NB4 (cell line): ENCODE measurements around the gene SPIB.

ENCODE experiments used
- DNase-seq: peaks from one replicate; pipeline ENCODE4 v3.0.0; 2010; ENCODE audit warnings: low read depth
- H3K4me3 ChIP-seq: one replicate; pipeline ENCODE4 v1.5.1; 2011; ENCODE audit warnings: mild to moderate bottlenecking, low read depth, low read length, moderate library complexity
- MYC ChIP-seq: IDR thresholded peaks from 2 replicates; pipeline ENCODE4 v1.6.1; 2011; ENCODE audit warnings: low read depth, low read length
- POLR2A ChIP-seq: IDR thresholded peaks from 2 replicates; pipeline ENCODE4 v1.6.1; 2011; ENCODE audit warnings: mild to moderate bottlenecking; ENCODE audit not compliant: insufficient read length; ENCODE audit errors: extremely low read depth
- TF ChIP-seq, protein P1 (sequence below): IDR thresholded peaks from 2 replicates; pipeline ENCODE4 v1.6.1; 2011; ENCODE audit warnings: low read depth, low read length
- TF ChIP-seq, protein P2 (sequence below): IDR thresholded peaks from one replicate; pipeline ENCODE4 v1.5.1; 2012; ENCODE audit warnings: low read depth, low read length

Gene SPIB

DNA sequence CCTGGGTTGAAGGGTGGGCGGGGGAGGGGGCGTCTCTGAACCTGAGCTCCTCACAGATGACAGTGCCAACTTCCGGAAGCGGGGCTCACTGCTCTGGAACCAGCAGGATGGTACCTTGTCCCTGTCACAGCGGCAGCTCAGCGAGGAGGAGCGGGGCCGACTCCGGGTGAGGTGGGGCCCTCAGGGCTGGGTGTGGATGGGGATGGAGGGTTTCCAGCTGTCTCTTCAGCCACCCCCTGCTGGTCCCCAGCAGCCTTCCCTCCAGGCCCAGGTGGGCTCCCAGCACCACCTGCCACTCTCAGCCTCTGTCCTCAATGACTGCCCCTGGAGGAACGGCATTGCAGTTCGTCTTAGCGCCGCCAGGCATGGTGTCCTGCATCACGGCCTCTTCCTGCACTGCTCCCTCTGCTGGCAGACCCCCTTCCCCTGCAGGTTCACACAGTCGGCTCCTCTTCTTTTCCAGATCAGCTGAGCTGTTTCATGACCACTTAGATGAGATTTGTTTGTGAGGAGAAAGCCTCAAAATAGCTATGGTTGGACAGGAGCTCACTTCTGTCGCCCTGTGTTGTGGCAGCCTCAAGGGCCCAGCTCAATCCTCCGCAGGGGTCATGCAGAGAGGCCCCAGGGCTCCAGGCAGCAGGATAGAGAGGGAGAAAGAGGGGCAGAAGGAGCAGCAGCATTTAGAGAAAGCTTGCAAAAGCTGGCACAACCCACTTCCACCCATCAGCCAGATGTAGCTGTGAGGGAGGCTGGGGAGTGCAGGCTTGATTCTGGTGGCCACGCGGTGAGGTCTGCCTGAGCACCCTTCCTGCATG is 60.4 kb downstream of the SPIB start:
- DNase-seq: no peak

DNA sequence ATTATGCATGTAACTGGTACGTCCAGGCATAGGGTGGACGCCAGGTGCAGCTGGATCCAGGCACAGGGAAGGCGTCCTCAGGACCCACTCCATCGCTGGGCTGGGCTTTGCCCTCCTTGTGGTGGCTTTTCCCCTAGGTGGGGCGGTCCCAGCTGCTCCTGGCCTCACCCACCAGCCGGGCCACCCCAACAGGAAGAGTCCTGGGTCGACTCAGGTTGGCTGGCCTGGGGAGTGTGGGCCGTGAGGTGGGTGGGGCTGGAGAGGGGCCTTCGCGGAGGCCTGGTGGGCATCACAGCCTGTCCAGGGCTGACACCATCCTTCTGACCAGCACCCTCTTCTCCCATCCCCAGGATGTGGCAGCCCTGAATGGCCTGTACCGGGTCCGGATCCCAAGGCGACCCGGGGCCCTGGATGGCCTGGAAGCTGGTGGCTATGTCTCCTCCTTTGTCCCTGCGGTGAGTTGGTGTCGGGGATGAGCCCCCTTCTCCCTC is 61.1 kb downstream of the SPIB start:
- no peak overlapping the region for H3K4me3 ChIP-seq
- TF ChIP-seq POLR2A (no peak), MYC (no peak)
- TF ChIP-seq, protein P1, sequence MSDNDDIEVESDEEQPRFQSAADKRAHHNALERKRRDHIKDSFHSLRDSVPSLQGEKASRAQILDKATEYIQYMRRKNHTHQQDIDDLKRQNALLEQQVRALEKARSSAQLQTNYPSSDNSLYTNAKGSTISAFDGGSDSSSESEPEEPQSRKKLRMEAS: no peak
- TF ChIP-seq, protein P2, sequence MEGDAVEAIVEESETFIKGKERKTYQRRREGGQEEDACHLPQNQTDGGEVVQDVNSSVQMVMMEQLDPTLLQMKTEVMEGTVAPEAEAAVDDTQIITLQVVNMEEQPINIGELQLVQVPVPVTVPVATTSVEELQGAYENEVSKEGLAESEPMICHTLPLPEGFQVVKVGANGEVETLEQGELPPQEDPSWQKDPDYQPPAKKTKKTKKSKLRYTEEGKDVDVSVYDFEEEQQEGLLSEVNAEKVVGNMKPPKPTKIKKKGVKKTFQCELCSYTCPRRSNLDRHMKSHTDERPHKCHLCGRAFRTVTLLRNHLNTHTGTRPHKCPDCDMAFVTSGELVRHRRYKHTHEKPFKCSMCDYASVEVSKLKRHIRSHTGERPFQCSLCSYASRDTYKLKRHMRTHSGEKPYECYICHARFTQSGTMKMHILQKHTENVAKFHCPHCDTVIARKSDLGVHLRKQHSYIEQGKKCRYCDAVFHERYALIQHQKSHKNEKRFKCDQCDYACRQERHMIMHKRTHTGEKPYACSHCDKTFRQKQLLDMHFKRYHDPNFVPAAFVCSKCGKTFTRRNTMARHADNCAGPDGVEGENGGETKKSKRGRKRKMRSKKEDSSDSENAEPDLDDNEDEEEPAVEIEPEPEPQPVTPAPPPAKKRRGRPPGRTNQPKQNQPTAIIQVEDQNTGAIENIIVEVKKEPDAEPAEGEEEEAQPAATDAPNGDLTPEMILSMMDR: no peak
- no peak for DNase-seq

More for the DNA sequence above, 60.4 kb downstream of the SPIB start:
- H3K4me3 ChIP-seq: no peak overlapping the region
- TF ChIP-seq MYC: peak; percentile 21; the same call in 1 of the 2 replicates
- TF ChIP-seq, protein P2: peak; percentile 36
- TF ChIP-seq, protein P1: peak; percentile 56
- no peak for TF ChIP-seq POLR2A

DNA sequence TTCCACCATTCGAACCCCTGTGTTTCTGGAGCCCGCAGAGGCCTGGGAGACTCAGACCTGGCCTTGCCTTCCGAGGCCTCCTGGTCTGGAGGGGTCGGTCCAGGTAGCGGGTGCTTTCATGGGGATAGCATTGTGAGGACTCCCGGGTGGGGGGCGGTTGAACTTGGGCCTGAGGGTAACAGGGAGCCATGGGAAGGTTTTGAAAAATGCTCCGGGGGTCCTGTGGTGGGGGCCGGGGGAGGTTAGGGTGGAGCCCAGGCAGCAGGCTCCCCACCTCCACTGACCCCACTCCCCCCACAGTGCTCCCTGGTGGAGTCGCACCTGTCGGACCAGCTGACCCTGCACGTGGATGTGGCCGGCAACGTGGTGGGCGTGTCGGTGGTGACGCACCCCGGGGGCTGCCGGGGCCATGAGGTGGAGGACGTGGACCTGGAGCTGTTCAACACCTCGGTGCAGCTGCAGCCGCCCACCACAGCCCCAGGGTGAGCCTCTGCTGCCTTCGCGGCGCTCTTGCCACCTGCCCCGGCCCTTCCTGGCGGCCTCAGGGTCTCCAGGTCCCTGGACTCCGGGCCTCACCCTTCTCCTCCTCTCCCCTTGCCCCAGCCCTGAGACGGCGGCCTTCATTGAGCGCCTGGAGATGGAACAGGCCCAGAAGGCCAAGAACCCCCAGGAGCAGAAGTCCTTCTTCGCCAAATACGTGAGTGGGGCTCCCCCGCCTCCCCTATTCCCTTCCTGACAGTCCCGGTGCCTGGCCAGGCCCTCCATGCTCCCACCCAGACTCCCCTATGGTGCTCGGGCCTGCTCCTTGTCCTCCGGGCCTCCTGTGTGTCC is 61.8 kb downstream of the SPIB start:
- no peak overlapping the region for H3K4me3 ChIP-seq
- no peak for TF ChIP-seq MYC
- TF ChIP-seq POLR2A: no peak
- TF ChIP-seq, protein P1: no peak
- TF ChIP-seq, protein P2: no peak
- no peak for DNase-seq
